GM19043 (cell line): ENCODE measurements around the gene CIITA.
"Not testable (repeated sequence)": the region's sequence is repeated elsewhere in the genome, so short reads cannot be mapped to it uniquely, and the experiment has no call there.

ENCODE experiments used
- ATAC-seq: cut with Tn5 transposase; IDR thresholded peaks from one replicate; pipeline ENCODE4 v1.9.1; 2021; ENCODE audit warnings: low read depth; ENCODE audit not compliant: unreplicated experiment

Gene CIITA

GRCh38 chr16:10918294-10919002 lies 41.4 kb downstream of the CIITA start:
- ATAC-seq, result peak; percentile 66

GRCh38 chr16:10919003-10919351 lies 42.0 kb downstream of the CIITA start:
- no peak for ATAC-seq

- ATAC-seq, result no peak
These were observed 43.9 kb downstream of the CIITA start for GRCh38 chr16:10920726-10921427.

GRCh38 chr16:10921536-10922327 lies 44.7 kb downstream of the CIITA start:
- no peak for ATAC-seq

GRCh38 chr16:10922328-10923145 lies 45.5 kb downstream of the CIITA start:
- ATAC-seq, result no peak

GRCh38 chr16:10923146-10923649 lies 46.2 kb downstream of the CIITA start:
- no peak for ATAC-seq

GRCh38 chr16:10923650-10924214 lies 46.7 kb downstream of the CIITA start:
- ATAC-seq, result no peak

- not testable (repeated sequence) for ATAC-seq
These were observed 48.3 kb downstream of the CIITA start for GRCh38 chr16:10925285-10925684.

- no peak for ATAC-seq
These were observed 49.1 kb downstream of the CIITA start for GRCh38 chr16:10926094-10926493.

GRCh38 chr16:10926867-10927266 lies 49.9 kb downstream of the CIITA start:
- ATAC-seq, result no peak

GRCh38 chr16:10927497-10928112 lies 50.6 kb downstream of the CIITA start:
- ATAC-seq, result no peak

- not testable (repeated sequence) for ATAC-seq
These were observed 52.1 kb downstream of the CIITA start for GRCh38 chr16:10929097-10929496.

GRCh38 chr16:10929853-10930754 lies 53.1 kb downstream of the CIITA start:
- no peak for ATAC-seq

- ATAC-seq, result no peak
These were observed 53.7 kb downstream of the CIITA start for GRCh38 chr16:10930755-10931093.

GRCh38 chr16:10931134-10931533 lies 54.1 kb downstream of the CIITA start:
- ATAC-seq, result no peak

- ATAC-seq, result no peak
These were observed 55.1 kb downstream of the CIITA start for GRCh38 chr16:10931977-10932632.

- no peak for ATAC-seq
These were observed 56.1 kb downstream of the CIITA start for GRCh38 chr16:10932959-10933710.

GRCh38 chr16:10933865-10934264 lies 56.9 kb downstream of the CIITA start:
- ATAC-seq, result no peak
